Mesenchymal stem cell (in vitro differentiated cells and primary cell): ENCODE measurements around the gene ERGIC1.
"Not testable (repeated sequence)": the region's sequence is repeated elsewhere in the genome, so short reads cannot be mapped to it uniquely, and the experiment has no call there.

ENCODE experiments used
- DNase-seq: peaks from one replicate; pipeline ENCODE4 v3.0.0-alpha.2; 2013
- H2AFZ ChIP-seq: one replicate; pipeline ENCODE4 v1.6.1; 2013; ENCODE audit warnings: low read depth, mild to moderate bottlenecking, control low read depth, inconsistent platforms, low read length, moderate library complexity
- H2AK5ac ChIP-seq: 2 replicates; pipeline ENCODE4 v1.6.1; 2013; ENCODE audit warnings: low read length, moderate library complexity, mild to moderate bottlenecking, inconsistent platforms; ENCODE audit not compliant: severe bottlenecking
- H2BK120ac ChIP-seq: one replicate; pipeline ENCODE4 v1.6.1; 2013; ENCODE audit warnings: low read depth, mild to moderate bottlenecking, inconsistent platforms, low read length, moderate library complexity
- H2BK12ac ChIP-seq, 2 experiments: one replicate each; pipeline ENCODE4 v1.6.1; 2013; ENCODE audit warnings: inconsistent platforms in 2 of 2, low read length in 2 of 2, mild to moderate bottlenecking in 2 of 2, moderate library complexity in 2 of 2, control low read depth in 1 of 2
- H2BK15ac ChIP-seq: one replicate; pipeline ENCODE4 v1.6.1; 2013; ENCODE audit warnings: mild to moderate bottlenecking, low read depth, inconsistent platforms; ENCODE audit not compliant: poor library complexity, severe bottlenecking
- H2BK5ac ChIP-seq: 2 replicates; pipeline ENCODE4 v1.6.1; 2013; ENCODE audit warnings: low read depth, mild to moderate bottlenecking, low read length, control low read depth, inconsistent platforms; ENCODE audit not compliant: poor library complexity, severe bottlenecking
- H3K14ac ChIP-seq, 2 experiments: one replicate each; pipeline ENCODE4 v1.6.1; 2013; ENCODE audit warnings: inconsistent platforms in 2 of 2, low read length in 2 of 2, control low read depth in 1 of 2, mild to moderate bottlenecking in 1 of 2, moderate library complexity in 1 of 2
- H3K18ac ChIP-seq, 2 experiments: one replicate each; pipeline ENCODE4 v1.6.1; 2013; ENCODE audit warnings: inconsistent platforms in 2 of 2, low read length in 2 of 2, control low read depth in 1 of 2, low read depth in 1 of 2, mild to moderate bottlenecking in 1 of 2
- H3K23ac ChIP-seq, 2 experiments: one replicate each; pipeline ENCODE4 v1.6.1; 2013; ENCODE audit warnings: inconsistent platforms in 2 of 2, low read length in 2 of 2, mild to moderate bottlenecking in 2 of 2, moderate library complexity in 2 of 2, control low read depth in 1 of 2
- H3K27ac ChIP-seq: 2 replicates; pipeline ENCODE4 v1.5.1; 2013; ENCODE audit warnings: mild to moderate bottlenecking, moderate library complexity, low read length, control low read depth, inconsistent platforms; ENCODE audit not compliant: poor library complexity, severe bottlenecking
- H3K27me3 ChIP-seq, 2 experiments: 2 replicates each; pipeline versions ENCODE4 v1.6.1 to v1.7.0; 2013; ENCODE audit warnings: low read length in 2 of 2, mild to moderate bottlenecking in 2 of 2, moderate library complexity in 2 of 2, control low read depth in 1 of 2, inconsistent platforms in 1 of 2; ENCODE audit not compliant: control insufficient read depth in 1 of 2, insufficient read depth in 1 of 2
- H3K36me3 ChIP-seq, 2 experiments: 2 replicates each; pipeline versions ENCODE4 v1.6.1 to v1.7.0; 2013; ENCODE audit warnings: low read length in 2 of 2, control low read depth in 1 of 2, inconsistent platforms in 1 of 2, low read depth in 1 of 2, mild to moderate bottlenecking in 1 of 2; ENCODE audit not compliant: insufficient read depth in 2 of 2, control insufficient read depth in 1 of 2
- H3K4ac ChIP-seq, 2 experiments: one replicate each; pipeline ENCODE4 v1.6.1; 2013; ENCODE audit warnings: inconsistent platforms in 2 of 2, low read length in 2 of 2, mild to moderate bottlenecking in 2 of 2, moderate library complexity in 2 of 2, control low read depth in 1 of 2, low read depth in 1 of 2
- H3K4me1 ChIP-seq: 2 replicates; pipeline ENCODE4 v1.6.1; 2013; ENCODE audit warnings: low read depth, low read length, control low read depth; ENCODE audit not compliant: control insufficient read depth, insufficient read depth
- H3K4me2 ChIP-seq: 2 replicates; pipeline ENCODE4 v1.6.1; 2013; ENCODE audit warnings: low read length, mild to moderate bottlenecking, inconsistent platforms; ENCODE audit not compliant: poor library complexity, severe bottlenecking
- H3K4me3 ChIP-seq, 2 experiments: 2 replicates each; pipeline versions ENCODE4 v1.5.1 to v1.7.0; 2013; ENCODE audit warnings: low read length in 2 of 2, mild to moderate bottlenecking in 2 of 2, control low read depth in 1 of 2, low read depth in 1 of 2; ENCODE audit not compliant: insufficient read depth in 1 of 2
- H3K79me1 ChIP-seq: replicated peaks from 2 replicates; pipeline ENCODE4 v1.6.1; 2013; ENCODE audit warnings: mild to moderate bottlenecking, control low read depth, low read length, inconsistent platforms; ENCODE audit not compliant: poor library complexity, severe bottlenecking
- H3K9ac ChIP-seq: 2 replicates; pipeline ENCODE4 v1.7.0; 2013; ENCODE audit warnings: mild to moderate bottlenecking, low read length, moderate library complexity
- H3K9me3 ChIP-seq: 2 replicates; pipeline ENCODE4 v1.7.0; 2013; ENCODE audit warnings: mild to moderate bottlenecking, low read length; ENCODE audit not compliant: control insufficient read depth
- H4K8ac ChIP-seq: one replicate; pipeline ENCODE4 v1.6.1; 2013; ENCODE audit warnings: inconsistent platforms, mild to moderate bottlenecking, low read length, moderate library complexity
- H4K91ac ChIP-seq: one replicate; pipeline ENCODE4 v1.6.1; 2013; ENCODE audit warnings: mild to moderate bottlenecking, low read length, inconsistent platforms
- WGBS: methylation state at CpG from one replicate; pipeline ENCODE4 v1.1.7; 2013; ENCODE audit warnings: mixed read lengths; 5-methylcytosine and 5-hydroxymethylcytosine counted together

ERGIC1 gene

DNA sequence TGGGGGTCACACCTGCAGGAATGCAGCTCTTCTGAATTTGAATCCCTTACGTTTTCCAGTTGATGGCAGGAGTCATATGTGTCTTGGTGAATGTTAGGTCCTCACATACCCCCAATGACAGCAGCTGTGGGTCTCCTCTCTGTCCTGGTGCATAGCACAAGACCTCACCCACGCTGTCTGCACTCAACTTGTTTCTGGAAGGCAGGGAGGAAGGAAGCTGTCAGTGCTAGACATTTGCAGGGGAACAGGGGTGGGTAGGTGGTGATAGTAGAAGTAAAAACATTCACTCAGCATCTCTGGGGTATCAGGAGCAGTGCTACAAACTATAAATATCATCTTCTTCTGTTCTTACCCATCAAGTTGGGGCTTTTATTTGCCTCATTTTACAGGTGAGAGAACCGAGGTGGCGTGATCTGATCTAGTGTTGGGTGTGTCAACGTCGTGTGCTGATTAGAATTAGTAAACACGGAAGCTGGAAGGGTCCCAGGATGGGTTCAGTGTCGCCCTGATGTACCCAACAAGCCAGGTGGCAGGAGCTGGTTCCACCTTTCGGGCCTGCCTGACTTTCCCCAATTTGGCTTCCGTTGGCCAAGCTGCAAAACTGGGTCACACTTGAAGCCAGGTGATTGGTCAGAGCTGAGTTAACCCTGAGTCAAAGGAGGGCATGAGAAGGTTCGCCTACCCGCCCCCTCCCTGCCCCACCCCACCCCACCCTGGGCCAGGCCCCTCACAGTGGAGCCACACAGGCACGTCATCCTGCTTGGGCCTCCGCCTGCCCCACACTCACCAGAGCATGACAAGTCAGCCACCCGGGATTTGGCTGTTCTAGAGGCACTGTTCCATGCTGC is 15.8 kb downstream of the ERGIC1 start:
- H3K14ac ChIP-seq = no peak overlapping the region
- H3K9me3 ChIP-seq = no peaks in the 10 kb centered on the region
- no peak overlapping the region for H3K9ac ChIP-seq
- 85% methylated on average over 12 of the region's 15 CpGs for WGBS
- no peak overlapping the region for H2BK120ac ChIP-seq
- no peak for DNase-seq
- H3K4me3 ChIP-seq = no peak overlapping the region
- H4K8ac ChIP-seq = no peak overlapping the region
- H3K4ac ChIP-seq = no peak overlapping the region
- H3K79me1 ChIP-seq = peaks cover 23% of the 10 kb centered on the region
- H2BK5ac ChIP-seq = no peak overlapping the region
- no peak overlapping the region for H3K23ac ChIP-seq
- no peaks in the 10 kb centered on the region for H3K27me3 ChIP-seq
- peak overlapping the region; percentile 89 for H2AK5ac ChIP-seq
- no peak overlapping the region for H2BK15ac ChIP-seq
- H3K36me3 ChIP-seq = peaks cover 12 to 24% of the 10 kb centered on the region in 2 experiments
- no peak overlapping the region for H2AFZ ChIP-seq
- H4K91ac ChIP-seq = no peak overlapping the region
- H2BK12ac ChIP-seq = peak overlapping the region in 1 of 2 experiments; percentile 23
- no peak overlapping the region for H3K4me2 ChIP-seq
- H3K18ac ChIP-seq = no peak overlapping the region
- H3K27ac ChIP-seq = no peak overlapping the region
- peaks cover 46% of the 10 kb centered on the region for H3K4me1 ChIP-seq

DNA sequence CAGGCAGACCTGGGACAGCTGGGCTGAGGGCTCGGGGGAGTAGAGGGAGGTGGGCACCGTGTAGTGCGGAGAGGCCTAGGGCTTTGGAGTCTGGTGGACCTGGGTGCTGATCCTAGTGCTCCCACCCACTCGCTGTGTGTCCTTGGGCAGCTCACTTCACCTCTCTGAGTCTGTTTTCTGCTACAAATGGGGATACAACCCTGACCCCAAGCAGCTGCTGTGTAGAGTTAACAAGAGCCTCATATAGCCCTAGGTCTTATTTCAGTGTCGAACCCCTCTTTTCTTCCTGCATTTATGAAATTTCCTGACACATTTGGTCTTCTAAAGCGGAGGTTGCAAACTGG is 16.4 kb downstream of the ERGIC1 start:
- H3K4me2 ChIP-seq = peak overlapping the region; percentile 20
- H2BK12ac ChIP-seq = peak overlapping the region; percentile 11 to 23
- H4K91ac ChIP-seq = no peak overlapping the region

DNA sequence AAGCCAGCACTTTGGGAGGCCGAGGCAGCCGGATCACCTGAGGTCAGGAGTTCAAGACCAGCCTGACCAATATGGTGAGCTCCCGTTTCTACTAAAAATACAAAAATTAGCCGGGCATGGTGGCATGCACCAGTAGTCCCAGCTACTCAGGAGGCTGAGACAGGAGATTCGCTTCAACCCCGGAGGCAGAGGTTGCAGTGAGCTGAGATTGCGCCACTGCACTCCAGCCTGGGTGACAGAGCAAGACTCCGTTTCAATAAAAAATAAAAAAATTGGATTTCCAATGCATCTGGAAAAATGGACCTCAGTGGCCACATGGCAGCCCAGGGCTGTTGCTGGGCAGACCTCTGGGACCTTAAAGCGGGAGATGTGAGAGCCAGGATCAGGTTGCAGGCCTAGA is 17.2 kb downstream of the ERGIC1 start:
- H4K91ac ChIP-seq, H3K27ac ChIP-seq, H2AFZ ChIP-seq, H3K27me3 ChIP-seq, H2BK120ac ChIP-seq, H3K4me3 ChIP-seq, H2AK5ac ChIP-seq, H3K4ac ChIP-seq, H3K14ac ChIP-seq, H4K8ac ChIP-seq, H2BK15ac ChIP-seq, H3K9me3 ChIP-seq, H3K23ac ChIP-seq, H2BK12ac ChIP-seq, H3K4me2 ChIP-seq, H2BK5ac ChIP-seq, DNase-seq: not testable (repeated sequence)
- Histone ChIP-seq H3K18ac (peak overlapping the region in 1 of 2 experiments; percentile 28), H3K9ac (peak overlapping the region; percentile 12), H3K79me1 (peaks cover 19% of the 10 kb centered on the region), H3K4me1 (peaks cover 47% of the 10 kb centered on the region), H3K36me3 (peaks cover 13 to 18% of the 10 kb centered on the region in 2 experiments)
- WGBS = 96% methylated on average over 9 of the region's 9 CpGs

More for the DNA sequence above, 16.4 kb downstream of the ERGIC1 start:
- H3K4me1 ChIP-seq = peaks cover 47% of the 10 kb centered on the region
- 100% methylated on average over 4 of the region's 6 CpGs for WGBS
- no peak overlapping the region for H2AFZ ChIP-seq
- no peak overlapping the region for H2AK5ac ChIP-seq
- no peaks in the 10 kb centered on the region for H3K9me3 ChIP-seq
- no peak overlapping the region for H4K8ac ChIP-seq
- H3K36me3 ChIP-seq = peaks cover 13 to 21% of the 10 kb centered on the region in 2 experiments
- H3K23ac ChIP-seq = no peak overlapping the region
- no peak overlapping the region for H3K4ac ChIP-seq
- no peak overlapping the region for H3K14ac ChIP-seq
- H2BK120ac ChIP-seq = no peak overlapping the region
- H2BK5ac ChIP-seq = no peak overlapping the region
- no peak overlapping the region for H2BK15ac ChIP-seq
- H3K4me3 ChIP-seq = no peak overlapping the region
- H3K9ac ChIP-seq = peak overlapping the region; percentile 39
- H3K27ac ChIP-seq = peak overlapping the region; percentile 55
- peaks cover 24% of the 10 kb centered on the region for H3K79me1 ChIP-seq
- no peaks in the 10 kb centered on the region for H3K27me3 ChIP-seq
- DNase-seq = no peak
- no peak overlapping the region for H3K18ac ChIP-seq

DNA sequence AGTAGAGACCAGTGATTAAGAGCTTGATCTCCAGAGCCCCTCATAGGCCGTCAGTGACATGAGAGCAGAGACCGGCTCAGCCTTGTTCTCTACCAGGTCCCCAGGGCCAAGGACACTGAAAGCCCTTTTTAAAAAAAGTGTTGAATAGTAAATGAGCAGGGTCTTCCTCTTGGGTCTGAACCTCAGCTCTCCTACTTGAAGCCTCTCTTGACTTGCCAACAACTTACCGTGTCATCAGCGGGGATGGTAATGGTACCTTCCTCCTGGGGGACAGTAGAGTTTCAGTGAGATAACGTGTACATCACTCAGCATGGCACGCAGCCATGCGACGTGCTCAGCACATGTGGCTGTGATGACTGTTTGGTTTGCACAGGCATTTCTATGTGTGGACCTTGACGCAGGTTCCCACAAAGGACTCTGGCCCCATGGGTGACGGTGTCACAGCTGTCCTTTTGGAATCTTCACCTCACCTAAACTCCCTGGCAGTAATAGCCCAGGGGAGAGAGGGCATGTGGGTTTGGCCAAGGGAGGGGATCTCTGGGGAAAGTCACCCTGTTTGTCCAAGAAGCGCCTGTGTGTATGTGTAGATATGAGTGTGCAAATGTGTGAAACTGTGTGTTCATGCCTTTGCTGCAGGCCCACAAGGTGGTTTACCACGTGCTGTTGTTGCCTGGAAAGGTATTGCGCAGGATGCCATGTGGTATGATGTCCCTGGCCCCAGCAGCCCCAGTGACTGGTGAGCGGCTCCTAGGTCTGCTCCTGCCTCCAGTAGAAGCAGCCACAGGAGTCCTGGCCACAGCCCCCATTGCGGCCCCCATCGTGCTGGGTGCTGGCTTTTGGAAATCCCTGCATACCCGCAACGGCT is 18.7 kb downstream of the ERGIC1 start:
- Histone ChIP-seq H2BK12ac (peak overlapping the region in 1 of 2 experiments; percentile 41), H2AFZ (no peak overlapping the region), H3K36me3 (peaks cover 18 to 20% of the 10 kb centered on the region in 2 experiments), H3K14ac (peak overlapping the region in 1 of 2 experiments; percentile 53), H2BK5ac (no peak overlapping the region), H3K4me2 (no peak overlapping the region), H2BK120ac (no peak overlapping the region), H3K9me3 (no peaks in the 10 kb centered on the region), H4K8ac (no peak overlapping the region), H3K9ac (peak overlapping the region; percentile 80), H3K79me1 (peaks cover 17% of the 10 kb centered on the region), H2BK15ac (no peak overlapping the region), H3K4me1 (peaks cover 43% of the 10 kb centered on the region), H3K27me3 (no peaks in the 10 kb centered on the region), H4K91ac (peak overlapping the region; percentile 23), H3K4ac (peak overlapping the region in 1 of 2 experiments; percentile 27), H3K4me3 (no peak overlapping the region), H3K27ac (no peak overlapping the region), H2AK5ac (peak overlapping the region; percentile 45), H3K23ac (no peak overlapping the region), H3K18ac (peak overlapping the region; percentile 54 to 68)
- WGBS = 95% methylated on average over 18 of the region's 18 CpGs
- DNase-seq = no peak
